Dermis blood vessel endothelial cell (primary cell): Measurements from ENCODE around the gene MBD4. TPM values are rescaled to one million over a fixed set of nuclear protein-coding genes. Genes with fewer than 3 reads are reported as not detected.
"Not testable (repeated sequence)": the region's sequence is repeated elsewhere in the genome, so short reads cannot be mapped to it uniquely, and the experiment has no call there.

Experiments
- DNase-seq: peaks from one replicate; pipeline ENCODE4 v3.0.0; 2010
- total RNA-seq: library from RNA; depleted of rRNA; stranded (reverse); fragments of >200 nt; gene quantifications from 2 replicates; pipeline ENCODE4 v1.2.3, GENCODE V29; 2014

Gene MBD4
- total RNA-seq, 1 donor from 2014 or later = 26.4 TPM

GRCh38 chr3:129429080-129429451 is 10.7 kb downstream of the MBD4 start:
- DNase-seq = peak; percentile 43

- DNase-seq = peak; percentile 96
Measured at GRCh38 chr3:129428376-129429079, 11.2 kb downstream of the MBD4 start, which contains the start of gene EFCAB12. TSS of gene EFCAB12 (minus strand) at chr3:129428636. CDS start at chr3:129428488, 148 bp downstream.

- DNase-seq = no peak
Measured at GRCh38 chr3:129428007-129428375, 11.8 kb downstream of the MBD4 start.

GRCh38 chr3:129425619-129426018 is 14.1 kb downstream of the MBD4 start:
- no peak for DNase-seq

GRCh38 chr3:129425213-129425612 is 14.5 kb downstream of the MBD4 start:
- no peak for DNase-seq

- DNase-seq = no peak
Measured at GRCh38 chr3:129424185-129424841, 15.4 kb downstream of the MBD4 start.

- no peak for DNase-seq
Measured at GRCh38 chr3:129422897-129423296, 16.9 kb downstream of the MBD4 start.

GRCh38 chr3:129421988-129422745 is 17.6 kb downstream of the MBD4 start:
- peak; percentile 49 for DNase-seq

- no peak for DNase-seq
Measured at GRCh38 chr3:129421236-129421883, 18.4 kb downstream of the MBD4 start.

GRCh38 chr3:129419476-129419875 is 20.3 kb downstream of the MBD4 start:
- DNase-seq = no peak

- DNase-seq = no peak
Measured at GRCh38 chr3:129418041-129418973, 21.4 kb downstream of the MBD4 start.

GRCh38 chr3:129417326-129417725 is 22.4 kb downstream of the MBD4 start:
- peak; percentile 89 for DNase-seq

GRCh38 chr3:129416415-129416814 is 23.3 kb downstream of the MBD4 start:
- DNase-seq = no peak

- no peak for DNase-seq
Measured at GRCh38 chr3:129415830-129416229, 23.9 kb downstream of the MBD4 start.

- no peak for DNase-seq
Measured at GRCh38 chr3:129415378-129415777, 24.4 kb downstream of the MBD4 start.

- peak; percentile 64 for DNase-seq
Measured at GRCh38 chr3:129413687-129414506, 25.9 kb downstream of the MBD4 start.

GRCh38 chr3:129413238-129413637 is 26.5 kb downstream of the MBD4 start:
- not testable (repeated sequence) for DNase-seq

GRCh38 chr3:129412542-129413198 is 27.1 kb downstream of the MBD4 start:
- no peak for DNase-seq

- DNase-seq = no peak
Measured at GRCh38 chr3:129410971-129411370, 28.8 kb downstream of the MBD4 start.

- no peak for DNase-seq
Measured at GRCh38 chr3:129409541-129409940, 30.2 kb downstream of the MBD4 start.
